Heart left ventricle (tissue), 13 donors: ENCODE measurements around the gene HNRNPH1.
A peak's percentile ranks its signal among the peaks of the same experiment; 100 is the strongest.

Experiments used
- CTCF ChIP-seq, 12 donors: fragments of 200-600 bp; sonication (generic) in 4 of 12; IDR thresholded peaks; one replicate each; pipeline versions ENCODE4 v1.5.0 to v1.8.0; 2018 to 2022; ENCODE audit warnings: antibody characterized with exemption in 12 of 12, mild to moderate bottlenecking in 5 of 12
- POLR2A ChIP-seq, 2 donors: fragments of 450-650 bp; IDR thresholded peaks; one replicate each; pipeline ENCODE4 v1.6.1; 2017; ENCODE audit warnings: antibody characterized with exemption in 2 of 2, mild to moderate bottlenecking in 2 of 2, moderate library complexity in 2 of 2
- donor health status: ischemic (EF 13 %, LVEDD 7.1; RV severe dilation, severe dysfunction).
- donor health status: DM: no; HTN: yes; CAD: no.
- donor health status: DM: no; HTN: no; CAD: no.
- donor health status: ischemic (EF 25% LVEDD 6.9; RV normal size, moderate dysfunction).
- donor health status: ischemic (EF 25% LVEDD 5.7; RV mildly dilated, moderate dysfunction).
- donor health status: ischemic (EF 35%, LVEDD 5.7; RV mildly dilated, moderate dysfunction).
- donor health status: nonischemic (EF 11% LVEDD 7.7; RV severe dilation, severe dysfunction).
- donor health status: DM: yes; HTN: yes; CAD: no.
- donor health status: PGD.
- donor health status: ischemic (EF 29% LVEDD 5.4; RV normal size, mild dysfunction).
- donor health status: nonischemic (EF 23%, LVEDD 6.1; RV moderate dilation, normal function).

GRCh38 chr5:179668391-179668790 is 44.9 kb upstream of the HNRNPH1 start:
- TF ChIP-seq CTCF (IDR thresholded peaks at IDR 0.05) (peak; percentile 20 to 64 (median 40)), POLR2A (IDR thresholded peaks at IDR 0.05) (no peak)
